Peyer's patch (tissue), 4 donors: ENCODE measurements around the gene GAS7.

Experiments used
- POLR2A ChIP-seq, 2 donors: fragments of 450-650 bp; IDR thresholded peaks; one replicate each; pipeline ENCODE4 v1.5.1; 2017; ENCODE audit warnings: antibody characterized with exemption in 2 of 2, mild to moderate bottlenecking in 2 of 2, moderate library complexity in 2 of 2
- TF ChIP-seq, protein P1 (sequence below), 6 experiments: fragments of 450-650 bp in 4 of 6; fragments of 200-600 bp in 2 of 6; sonication (generic) in 1 of 6; IDR thresholded peaks; one replicate each; pipeline ENCODE4 v1.5.1; 2017 to 2019; ENCODE audit warnings: antibody characterized with exemption in 6 of 6, mild to moderate bottlenecking in 3 of 6, moderate library complexity in 1 of 6

DNA sequence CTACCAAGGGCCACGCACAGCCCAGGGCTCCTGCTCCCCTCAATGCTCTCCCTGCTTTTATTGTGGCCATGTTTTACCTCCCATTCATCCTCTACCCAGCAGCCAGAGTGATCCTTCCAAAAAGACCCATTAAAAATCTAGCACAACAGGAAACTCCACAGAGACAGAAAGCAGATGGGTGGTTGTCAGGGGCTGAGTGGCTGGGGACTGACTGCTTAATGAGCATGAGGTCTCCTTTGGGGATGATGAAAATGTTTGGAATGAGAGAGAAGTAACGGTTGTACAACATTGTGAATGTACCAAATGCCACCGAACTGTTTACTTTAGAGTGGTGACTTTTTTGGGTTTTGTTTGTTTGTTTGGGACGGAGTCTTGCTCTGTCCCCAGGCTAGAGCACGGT is 107.4 kb downstream of the GAS7 start:
- TF ChIP-seq, protein P1, sequence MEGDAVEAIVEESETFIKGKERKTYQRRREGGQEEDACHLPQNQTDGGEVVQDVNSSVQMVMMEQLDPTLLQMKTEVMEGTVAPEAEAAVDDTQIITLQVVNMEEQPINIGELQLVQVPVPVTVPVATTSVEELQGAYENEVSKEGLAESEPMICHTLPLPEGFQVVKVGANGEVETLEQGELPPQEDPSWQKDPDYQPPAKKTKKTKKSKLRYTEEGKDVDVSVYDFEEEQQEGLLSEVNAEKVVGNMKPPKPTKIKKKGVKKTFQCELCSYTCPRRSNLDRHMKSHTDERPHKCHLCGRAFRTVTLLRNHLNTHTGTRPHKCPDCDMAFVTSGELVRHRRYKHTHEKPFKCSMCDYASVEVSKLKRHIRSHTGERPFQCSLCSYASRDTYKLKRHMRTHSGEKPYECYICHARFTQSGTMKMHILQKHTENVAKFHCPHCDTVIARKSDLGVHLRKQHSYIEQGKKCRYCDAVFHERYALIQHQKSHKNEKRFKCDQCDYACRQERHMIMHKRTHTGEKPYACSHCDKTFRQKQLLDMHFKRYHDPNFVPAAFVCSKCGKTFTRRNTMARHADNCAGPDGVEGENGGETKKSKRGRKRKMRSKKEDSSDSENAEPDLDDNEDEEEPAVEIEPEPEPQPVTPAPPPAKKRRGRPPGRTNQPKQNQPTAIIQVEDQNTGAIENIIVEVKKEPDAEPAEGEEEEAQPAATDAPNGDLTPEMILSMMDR (IDR thresholded peaks at IDR 0.05) = no peak
- no peak for TF ChIP-seq POLR2A (IDR thresholded peaks at IDR 0.05)
